K562 (cell line): ENCODE data around the gene GAL3ST3. TPM values are rescaled to one million over a fixed set of nuclear protein-coding genes. Genes with fewer than 3 reads are reported as not detected.

Experiments used
- ATAC-seq: fragments of 200-7000 bp; cut with Tn5 transposase; 3 replicates; pipeline ENCODE4 v1.9.1; 2020; ENCODE audit warnings: moderate library complexity
- BruUV-seq: library from RNA; stranded (reverse); fragments of 400-500 nt; replicated peaks from 2 replicates; lab custom pipeline; 2021; lab: Mats Ljungman, UMichigan
- CTCF ChIA-PET: fragments of 300-600 bp; formaldehyde crosslinking; extraction: SDS; loops from one replicate; lab custom pipeline; 2021; ENCODE audit warnings: low intra/inter-chr PET ratio; lab: Yijun Ruan, JAX
- POLR2A ChIA-PET: fragments of 300-600, 350-650 bp; sonication (Branson Sonifier 250); formaldehyde crosslinking; extraction: SDS; loops from one replicate; lab custom pipeline; 2021; ENCODE audit warnings: antibody characterized with exemption, inconsistent platforms; lab: Yijun Ruan, JAX
- DNase-seq, 4 experiments: peaks; one replicate each; pipeline versions ENCODE4 v3.0.0 to v3.0.0-alpha.2; 2011 to 2018; ENCODE audit warnings: low spot score in 3 of 4, mixed read lengths in 3 of 4; ENCODE audit errors: extremely low read depth in 1 of 4
- FAIRE-seq: peaks from 2 replicates; lab custom pipeline; 2011; peaks lifted over from hg19 to GRCh38; lab: Jason Lieb, UNC
- H2AFZ ChIP-seq: 2 replicates; pipeline ENCODE4 v1.6.0; 2011; ENCODE audit warnings: low read depth, low read length, control low read depth, inconsistent platforms
- H3K27ac ChIP-seq: fragments of 200-600 bp; 3 replicates; pipeline ENCODE4 v1.8.0; 2011; ENCODE audit warnings: low read depth, mild to moderate bottlenecking, control low read depth, inconsistent platforms, low read length, moderate library complexity, mixed read lengths; ENCODE audit errors: extremely low read depth
- H3K27me3 ChIP-seq, 2 experiments: fragments of 300-600 bp in 1 of 2; 2 replicates in 1 of 2; 3 replicates in 1 of 2; pipeline versions ENCODE4 v1.6.0 to v1.8.0; 2011; ENCODE audit warnings: inconsistent platforms in 2 of 2, low read length in 2 of 2, mild to moderate bottlenecking in 1 of 2, mixed read lengths in 1 of 2, moderate library complexity in 1 of 2; ENCODE audit not compliant: control insufficient read depth in 2 of 2, insufficient read depth in 2 of 2
- H3K36me3 ChIP-seq: fragments of 300-600 bp; 3 replicates; pipeline ENCODE4 v1.8.0; 2011; ENCODE audit warnings: mild to moderate bottlenecking, low read length, inconsistent platforms; ENCODE audit not compliant: control insufficient read depth, insufficient read depth
- H3K4me1 ChIP-seq, 2 experiments: fragments of 200-600 bp in 1 of 2; replicated peaks in 1 of 2; 2 replicates in 1 of 2; 3 replicates in 1 of 2; pipeline versions ENCODE4 v1.5.1 to v1.8.0; 2011; ENCODE audit warnings: inconsistent platforms in 2 of 2, low read length in 2 of 2, mild to moderate bottlenecking in 1 of 2, mixed read lengths in 1 of 2, moderate library complexity in 1 of 2; ENCODE audit not compliant: control insufficient read depth in 2 of 2, insufficient read depth in 2 of 2
- H3K4me2 ChIP-seq: 2 replicates; pipeline ENCODE4 v1.6.1; 2011; ENCODE audit warnings: low read length, control low read depth, inconsistent platforms, mixed read lengths; ENCODE audit not compliant: insufficient read depth
- H3K4me3 ChIP-seq: fragments of 200-600 bp; sonication (generic), shearing (Covaris generic); 2 replicates; pipeline ENCODE4 v1.5.1; 2016; ENCODE audit warnings: control low read depth, inconsistent platforms
- H3K79me2 ChIP-seq: fragments of 200-600 bp; 3 replicates; pipeline ENCODE4 v1.8.0; 2011; ENCODE audit warnings: low read length, inconsistent platforms; ENCODE audit not compliant: control insufficient read depth, insufficient read depth
- H3K9ac ChIP-seq, 2 experiments: 2 replicates each; pipeline versions ENCODE4 v1.6.0 to v1.6.1; 2011; ENCODE audit warnings: low read depth in 2 of 2, low read length in 2 of 2, control low read depth in 1 of 2, inconsistent platforms in 1 of 2, mild to moderate bottlenecking in 1 of 2, mixed read lengths in 1 of 2; ENCODE audit not compliant: insufficient read depth in 1 of 2
- H3K9me1 ChIP-seq: one replicate; pipeline ENCODE4 v1.6.0; 2011; ENCODE audit warnings: inconsistent platforms, mild to moderate bottlenecking, low read length, moderate library complexity; ENCODE audit not compliant: control insufficient read depth, insufficient read depth
- H3K9me3 ChIP-seq: replicated peaks from 2 replicates; pipeline ENCODE4 v1.5.1; 2011; ENCODE audit warnings: low read depth, low read length, inconsistent platforms; ENCODE audit not compliant: control insufficient read depth, insufficient read depth
- H4K20me1 ChIP-seq: replicated peaks from 2 replicates; pipeline ENCODE4 v1.6.1; 2011; ENCODE audit warnings: low read length, inconsistent platforms, mixed read lengths; ENCODE audit not compliant: control insufficient read depth, insufficient read depth
- DACH1 ChIP-seq: fragments of 450-650 bp; IDR thresholded peaks from 2 replicates; pipeline ENCODE4 v1.6.1; 2018; ENCODE audit not compliant: partially characterized antibody
- ERF ChIP-seq: fragments of 450-650 bp; formaldehyde crosslinking; IDR thresholded peaks from 2 replicates; pipeline ENCODE4 v1.4.0; 2020; ENCODE audit warnings: mild to moderate bottlenecking, mixed read lengths
- ETS1 ChIP-seq: conservative IDR thresholded peaks from 2 replicates; pipeline ENCODE4 v1.6.1; 2011; ENCODE audit warnings: low read depth, mild to moderate bottlenecking, low read length; ENCODE audit not compliant: control insufficient read depth
- LEF1 ChIP-seq: fragments of 450-650 bp; IDR thresholded peaks from 2 replicates; pipeline ENCODE4 v1.6.1; 2016; ENCODE audit warnings: mild to moderate bottlenecking
- SAFB ChIP-seq: fragments of 200-400 bp; formaldehyde crosslinking; IDR thresholded peaks from 2 replicates; pipeline ENCODE4 v1.6.1; 2017; ENCODE audit warnings: low read depth, low read length, borderline replicate concordance
- TFAP4 ChIP-seq: sonication (generic); formaldehyde crosslinking; IDR thresholded peaks from 2 replicates; pipeline ENCODE4 v1.8.0; 2022; ENCODE audit warnings: missing genetic modification reagents, mild to moderate bottlenecking, moderate library complexity, borderline replicate concordance
- ZBTB1 ChIP-seq: sonication (generic); formaldehyde crosslinking; IDR thresholded peaks from 2 replicates; pipeline ENCODE4 v1.8.1; 2023; ENCODE audit warnings: missing genetic modification reagents, low read depth, mild to moderate bottlenecking, borderline replicate concordance
- ZNF282 ChIP-seq: sonication (generic); formaldehyde crosslinking; IDR thresholded peaks from 2 replicates; pipeline ENCODE4 v1.8.1; 2023; ENCODE audit warnings: missing genetic modification reagents
- ZNF740 ChIP-seq, 3 experiments: fragments of 200-800 bp in 1 of 3; sonication (Bioruptor generic) in 1 of 3; sonication (generic) in 1 of 3; formaldehyde crosslinking in 1 of 3; IDR thresholded peaks; 2 replicates each; pipeline versions ENCODE4 v1.6.1 to v1.8.0; 2016 to 2022; ENCODE audit warnings: mild to moderate bottlenecking in 2 of 3, missing compliant biosample characterization in 2 of 3, missing genetic modification characterization in 2 of 3, missing genetic modification reagents in 1 of 3
- WGBS: fragments of 100-300 bp; shearing (Covaris generic); methylation state at CpG from one replicate; pipeline ENCODE4 v1.1.6; 2016; ENCODE audit warnings: low coverage, mixed read lengths; ENCODE audit not compliant: insufficient coverage; ENCODE audit errors: missing lambda C conversion rate; 5-methylcytosine and 5-hydroxymethylcytosine counted together
- in situ Hi-C: fragments of 300-500 bp; cut with MboI; formaldehyde crosslinking; loops from 4 replicates; pipeline ENCODE4 v1.15.0; 2018; ENCODE audit warnings: inconsistent platforms, mixed read lengths
- intact Hi-C: fragments of 100-400 bp; cut with micrococcal nuclease; formaldehyde crosslinking; loops from 2 replicates; pipeline ENCODE4 v1.14.2; 2022
- polyA plus RNA-seq, 8 experiments: library from polyadenylated mRNA; depleted of rRNA in 4 of 8; stranded (reverse) in 5 of 8; unstranded in 3 of 8; fragments of >200 nt; fragmentation: Nextera tagmentation in 2 of 8; fragmentation: Illumina TruSeq in 1 of 8; extraction: Ambion mirVana in 2 of 8; extraction: Trizol in 1 of 8; gene quantifications; 2 replicates each; pipeline versions ENCODE4 v1.2.1 to v1.2.3, GENCODE V29; 2011 to 2014; ENCODE audit warnings: inconsistent platforms in 1 of 8, missing spikeins in 1 of 8
- total RNA-seq, 7 experiments: library from RNA; depleted of rRNA in 6 of 7; stranded (reverse); fragments of >200 nt in 6 of 7; fragmentation: Illumina TruSeq in 2 of 7; extraction: Trizol in 2 of 7; gene quantifications; 2 replicates each; pipeline versions ENCODE4 v1.2.1 to v1.2.3, GENCODE V29; 2011 to 2021; ENCODE audit warnings: low replicate concordance in 1 of 7
- TF ChIP-seq, protein P1 (sequence below): IDR thresholded peaks from 3 replicates; pipeline ENCODE4 v1.6.1; 2011; ENCODE audit warnings: borderline replicate concordance, mild to moderate bottlenecking; ENCODE audit not compliant: insufficient read length, insufficient read depth

GAL3ST3 gene
- total and polyA plus RNA-seq, 9 of the 15 experiments (the other 6 are each of a cell fraction or from before 2014, with no cell fraction given), result not detected

- no peak for TF ChIP-seq ETS1
- TF ChIP-seq, protein P1, sequence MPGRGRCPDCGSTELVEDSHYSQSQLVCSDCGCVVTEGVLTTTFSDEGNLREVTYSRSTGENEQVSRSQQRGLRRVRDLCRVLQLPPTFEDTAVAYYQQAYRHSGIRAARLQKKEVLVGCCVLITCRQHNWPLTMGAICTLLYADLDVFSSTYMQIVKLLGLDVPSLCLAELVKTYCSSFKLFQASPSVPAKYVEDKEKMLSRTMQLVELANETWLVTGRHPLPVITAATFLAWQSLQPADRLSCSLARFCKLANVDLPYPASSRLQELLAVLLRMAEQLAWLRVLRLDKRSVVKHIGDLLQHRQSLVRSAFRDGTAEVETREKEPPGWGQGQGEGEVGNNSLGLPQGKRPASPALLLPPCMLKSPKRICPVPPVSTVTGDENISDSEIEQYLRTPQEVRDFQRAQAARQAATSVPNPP, result no peak
- TF ChIP-seq ZBTB1, result no peak
- TF ChIP-seq SAFB, result no peak
- no peak for TF ChIP-seq ERF
Measured at GRCh38 chr11:66012946-66013761, 35.8 kb downstream of the GAL3ST3 start (continued).

DNA sequence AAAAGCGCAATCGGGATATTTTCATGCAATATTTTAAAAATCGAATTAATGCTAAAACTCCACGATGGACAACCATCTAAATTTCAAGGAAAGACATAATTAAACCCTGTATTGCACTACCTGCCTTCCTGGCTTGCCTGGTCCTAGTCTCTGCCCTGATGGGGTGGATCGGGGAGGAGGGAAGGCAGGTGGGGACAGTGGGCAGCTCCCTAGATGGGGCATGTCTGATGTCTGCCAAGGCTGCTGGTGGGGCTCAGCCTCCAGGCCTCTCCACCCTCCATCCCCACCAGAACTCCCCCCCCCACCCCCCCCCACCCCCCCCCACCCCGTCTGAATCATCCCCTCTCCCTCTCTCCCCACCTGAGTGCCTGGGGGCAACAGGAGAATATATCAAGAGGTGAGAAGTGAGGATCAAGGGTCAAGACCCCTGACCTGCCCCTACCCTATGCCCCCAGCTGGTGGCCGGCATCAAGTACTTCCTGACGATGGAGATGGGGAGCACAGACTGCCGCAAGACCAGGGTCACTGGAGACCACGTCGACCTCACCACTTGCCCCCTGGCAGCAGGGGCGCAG is 36.5 kb downstream of the GAL3ST3 start:
- no TSS peak for BruUV-seq
- H3K36me3 ChIP-seq, result no peaks in the 10 kb centered on the region
- ATAC-seq (no peak), DNase-seq (no peak), FAIRE-seq (no peak)
- CTCF ChIA-PET, result no interaction called here
- H3K4me2 ChIP-seq, result peak overlapping the region; percentile 49
- no peak overlapping the region; the same call in 1 of the 2 replicates for H2AFZ ChIP-seq
- H3K9me3 ChIP-seq, result no peaks in the 10 kb centered on the region
- no peaks in the 10 kb centered on the region for H3K27me3 ChIP-seq
- WGBS, result 44% methylated on average over 8 of the region's 12 CpGs
- no peak overlapping the region for H3K27ac ChIP-seq
- intact Hi-C loops, result no loop called here
- peaks cover 26 to 59% of the 10 kb centered on the region in 2 experiments for H3K4me1 ChIP-seq
- no peaks in the 10 kb centered on the region for H4K20me1 ChIP-seq
- H3K9me1 ChIP-seq, result no peaks in the 10 kb centered on the region
- in situ Hi-C loops, result no loop called here
- H3K79me2 ChIP-seq, result no peaks in the 10 kb centered on the region
- no peak overlapping the region for H3K4me3 ChIP-seq
- TF ChIP-seq TFAP4 (CRISPR knock-in tag) (0 out of 2 replicates have a peak, but pooled peaks have one; percentile 32), LEF1 (no peak), ZNF282 (CRISPR knock-in tag) (no peak), DACH1 (peak; percentile 20), ZNF740 (CRISPR knock-in tag; IDR thresholded peaks at IDR 0.05) (peak; percentile 10; the same call in 1 of the 2 replicates), ZNF740 (tag; IDR thresholded peaks at IDR 0.05) (peak in 1 of 2 experiments; percentile 61; a peak in 2 of 4 replicates)
- H3K9ac ChIP-seq, result peak overlapping the region in 1 of 2 experiments; percentile 62; a peak in 1 of 4 replicates
- POLR2A ChIA-PET, result interaction anchor here (0.6 to 2.2 kb wide), 6 partner anchors 8 to 407 kb away, joined by 3 to 9 read pairs (median 4); partner anchors contain the start of genes BANF1, CCDC85B and FOSL1
